SK-N-SH treated with all-trans-retinoic acid at 6 μM for 48 hours (cell line): ENCODE results near the gene DRGX.

Experiments
- ATAC-seq: fragments of 200-7000 bp; cut with Tn5 transposase; 3 replicates; pipeline ENCODE4 v1.9.1; 2020; ENCODE audit warnings: mild to moderate bottlenecking, moderate library complexity
- ARNTL ChIP-seq: fragments of 450-650 bp; formaldehyde crosslinking; IDR thresholded peaks from 2 replicates; pipeline ENCODE4 v1.5.0; 2020; ENCODE audit warnings: low read depth, mild to moderate bottlenecking, moderate library complexity, borderline replicate concordance
- BACH2 ChIP-seq: fragments of 250-450 bp; sonication (Bioruptor Pico); IDR thresholded peaks from 2 replicates; pipeline ENCODE4 v1.9.0; 2021; ENCODE audit warnings: mild to moderate bottlenecking, borderline replicate concordance
- CREB5 ChIP-seq: fragments of 250-450 bp; sonication (Bioruptor Pico); IDR thresholded peaks from 2 replicates; pipeline ENCODE4 v1.5.1; 2020; ENCODE audit warnings: low read depth, mild to moderate bottlenecking, moderate library complexity
- CSDC2 ChIP-seq: fragments of 250-450 bp; sonication (Bioruptor Pico); IDR thresholded peaks from 2 replicates; pipeline ENCODE4 v1.5.0; 2020; ENCODE audit warnings: mild to moderate bottlenecking, moderate library complexity
- ESRRG ChIP-seq: fragments of 250-450 bp; sonication (Bioruptor Pico); IDR thresholded peaks from 2 replicates; pipeline ENCODE4 v1.6.1; 2021; ENCODE audit warnings: mild to moderate bottlenecking
- ISL1 ChIP-seq: fragments of 250-450 bp; sonication (Bioruptor Pico); IDR thresholded peaks from 2 replicates; pipeline ENCODE4 v2.1.2; 2022; ENCODE audit warnings: mild to moderate bottlenecking, moderate library complexity
- OSR1 ChIP-seq: fragments of 250-450 bp; sonication (Bioruptor Pico); IDR thresholded peaks from 2 replicates; pipeline ENCODE4 v1.8.0; 2022; ENCODE audit warnings: moderate library complexity, mild to moderate bottlenecking, inconsistent platforms
- PPARA ChIP-seq: fragments of 250-450 bp; sonication (Bioruptor Pico); IDR thresholded peaks from 2 replicates; pipeline ENCODE4 v1.5.0; 2020; ENCODE audit warnings: mild to moderate bottlenecking, borderline replicate concordance
- RARB ChIP-seq: fragments of 250-450 bp; sonication (Bioruptor Pico); IDR thresholded peaks from 2 replicates; pipeline ENCODE4 v1.8.0; 2021; ENCODE audit warnings: mild to moderate bottlenecking, moderate library complexity
- SNAI2 ChIP-seq: fragments of 250-450 bp; sonication (Bioruptor Pico); IDR thresholded peaks from 2 replicates; pipeline ENCODE4 v1.5.0; 2020; ENCODE audit warnings: mild to moderate bottlenecking, moderate library complexity
- TCF4 ChIP-seq: fragments of 250-450 bp; sonication (Bioruptor Pico); IDR thresholded peaks from 2 replicates; pipeline ENCODE4 v1.8.0; 2021; ENCODE audit warnings: mild to moderate bottlenecking, moderate library complexity, borderline replicate concordance
- TOX ChIP-seq: fragments of 250-450 bp; sonication (Bioruptor Pico); IDR thresholded peaks from 2 replicates; pipeline ENCODE4 v1.8.0; 2021; ENCODE audit warnings: mild to moderate bottlenecking, moderate library complexity, borderline replicate concordance
- ZC3H10 ChIP-seq: fragments of 250-450 bp; sonication (Bioruptor Pico); IDR thresholded peaks from 2 replicates; pipeline ENCODE4 v1.5.1; 2021; ENCODE audit warnings: mild to moderate bottlenecking, moderate library complexity
- ZFP3 ChIP-seq: fragments of 250-450 bp; sonication (Bioruptor Pico); IDR thresholded peaks from 2 replicates; pipeline ENCODE4 v1.5.0; 2020; ENCODE audit warnings: mild to moderate bottlenecking, moderate library complexity
- ZFP30 ChIP-seq: fragments of 450-650 bp; formaldehyde crosslinking; IDR thresholded peaks from 2 replicates; pipeline ENCODE4 v1.5.0; 2022; ENCODE audit warnings: mild to moderate bottlenecking, moderate library complexity
- ZNF565 ChIP-seq: fragments of 450-650 bp; formaldehyde crosslinking; conservative IDR thresholded peaks from 2 replicates; pipeline ENCODE4 v1.5.0; 2020; ENCODE audit warnings: low read depth, mild to moderate bottlenecking, moderate library complexity
- ZNF70 ChIP-seq: fragments of 450-650 bp; formaldehyde crosslinking; IDR thresholded peaks from 2 replicates; pipeline ENCODE4 v1.5.0; 2020; ENCODE audit warnings: mild to moderate bottlenecking, moderate library complexity
- TF ChIP-seq, protein P1 (sequence below): fragments of 250-450 bp; sonication (Bioruptor Pico); IDR thresholded peaks from 2 replicates; pipeline ENCODE4 v1.5.0; 2020; ENCODE audit warnings: mild to moderate bottlenecking, moderate library complexity
- TF ChIP-seq, protein P2 (sequence below): fragments of 250-450 bp; sonication (Bioruptor Pico); IDR thresholded peaks from 2 replicates; pipeline ENCODE4 v1.5.1; 2021; ENCODE audit warnings: mild to moderate bottlenecking, moderate library complexity
- TF ChIP-seq, protein P3 (sequence below): fragments of 250-450 bp; sonication (Bioruptor Pico); IDR thresholded peaks from 2 replicates; pipeline ENCODE4 v1.8.0; 2020; ENCODE audit warnings: mild to moderate bottlenecking, moderate library complexity, borderline replicate concordance

Gene DRGX

GRCh38 chr10:49410365-49411074, 14.6 kb upstream of the DRGX start (continued):
- TF ChIP-seq, protein P1, sequence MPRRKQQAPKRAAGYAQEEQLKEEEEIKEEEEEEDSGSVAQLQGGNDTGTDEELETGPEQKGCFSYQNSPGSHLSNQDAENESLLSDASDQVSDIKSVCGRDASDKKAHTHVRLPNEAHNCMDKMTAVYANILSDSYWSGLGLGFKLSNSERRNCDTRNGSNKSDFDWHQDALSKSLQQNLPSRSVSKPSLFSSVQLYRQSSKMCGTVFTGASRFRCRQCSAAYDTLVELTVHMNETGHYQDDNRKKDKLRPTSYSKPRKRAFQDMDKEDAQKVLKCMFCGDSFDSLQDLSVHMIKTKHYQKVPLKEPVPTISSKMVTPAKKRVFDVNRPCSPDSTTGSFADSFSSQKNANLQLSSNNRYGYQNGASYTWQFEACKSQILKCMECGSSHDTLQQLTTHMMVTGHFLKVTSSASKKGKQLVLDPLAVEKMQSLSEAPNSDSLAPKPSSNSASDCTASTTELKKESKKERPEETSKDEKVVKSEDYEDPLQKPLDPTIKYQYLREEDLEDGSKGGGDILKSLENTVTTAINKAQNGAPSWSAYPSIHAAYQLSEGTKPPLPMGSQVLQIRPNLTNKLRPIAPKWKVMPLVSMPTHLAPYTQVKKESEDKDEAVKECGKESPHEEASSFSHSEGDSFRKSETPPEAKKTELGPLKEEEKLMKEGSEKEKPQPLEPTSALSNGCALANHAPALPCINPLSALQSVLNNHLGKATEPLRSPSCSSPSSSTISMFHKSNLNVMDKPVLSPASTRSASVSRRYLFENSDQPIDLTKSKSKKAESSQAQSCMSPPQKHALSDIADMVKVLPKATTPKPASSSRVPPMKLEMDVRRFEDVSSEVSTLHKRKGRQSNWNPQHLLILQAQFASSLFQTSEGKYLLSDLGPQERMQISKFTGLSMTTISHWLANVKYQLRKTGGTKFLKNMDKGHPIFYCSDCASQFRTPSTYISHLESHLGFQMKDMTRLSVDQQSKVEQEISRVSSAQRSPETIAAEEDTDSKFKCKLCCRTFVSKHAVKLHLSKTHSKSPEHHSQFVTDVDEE (CRISPR knock-in tag): no peak
- no peak for TF ChIP-seq ISL1
- TF ChIP-seq CREB5 (CRISPR knock-in tag): no peak
- TF ChIP-seq ZC3H10: no peak
- TF ChIP-seq CSDC2 (CRISPR knock-in tag): no peak

GRCh38 chr10:49409755-49410154, 13.9 kb upstream of the DRGX start:
- TF ChIP-seq, protein P2, sequence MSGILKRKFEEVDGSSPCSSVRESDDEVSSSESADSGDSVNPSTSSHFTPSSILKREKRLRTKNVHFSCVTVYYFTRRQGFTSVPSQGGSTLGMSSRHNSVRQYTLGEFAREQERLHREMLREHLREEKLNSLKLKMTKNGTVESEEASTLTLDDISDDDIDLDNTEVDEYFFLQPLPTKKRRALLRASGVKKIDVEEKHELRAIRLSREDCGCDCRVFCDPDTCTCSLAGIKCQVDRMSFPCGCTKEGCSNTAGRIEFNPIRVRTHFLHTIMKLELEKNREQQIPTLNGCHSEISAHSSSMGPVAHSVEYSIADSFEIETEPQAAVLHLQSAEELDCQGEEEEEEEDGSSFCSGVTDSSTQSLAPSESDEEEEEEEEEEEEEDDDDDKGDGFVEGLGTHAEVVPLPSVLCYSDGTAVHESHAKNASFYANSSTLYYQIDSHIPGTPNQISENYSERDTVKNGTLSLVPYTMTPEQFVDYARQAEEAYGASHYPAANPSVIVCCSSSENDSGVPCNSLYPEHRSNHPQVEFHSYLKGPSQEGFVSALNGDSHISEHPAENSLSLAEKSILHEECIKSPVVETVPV (CRISPR knock-in tag): no peak
- no peak for TF ChIP-seq ZFP30 (CRISPR knock-in tag)
- no peak for TF ChIP-seq PPARA
- TF ChIP-seq CREB5 (CRISPR knock-in tag): no peak
- no peak for TF ChIP-seq ESRRG (CRISPR knock-in tag)
- TF ChIP-seq BACH2 (CRISPR knock-in tag): no peak
- no peak for TF ChIP-seq CSDC2 (CRISPR knock-in tag)
- no peak for TF ChIP-seq SNAI2 (CRISPR knock-in tag)
- TF ChIP-seq ZFP3 (CRISPR knock-in tag): no peak
- TF ChIP-seq, protein P3, sequence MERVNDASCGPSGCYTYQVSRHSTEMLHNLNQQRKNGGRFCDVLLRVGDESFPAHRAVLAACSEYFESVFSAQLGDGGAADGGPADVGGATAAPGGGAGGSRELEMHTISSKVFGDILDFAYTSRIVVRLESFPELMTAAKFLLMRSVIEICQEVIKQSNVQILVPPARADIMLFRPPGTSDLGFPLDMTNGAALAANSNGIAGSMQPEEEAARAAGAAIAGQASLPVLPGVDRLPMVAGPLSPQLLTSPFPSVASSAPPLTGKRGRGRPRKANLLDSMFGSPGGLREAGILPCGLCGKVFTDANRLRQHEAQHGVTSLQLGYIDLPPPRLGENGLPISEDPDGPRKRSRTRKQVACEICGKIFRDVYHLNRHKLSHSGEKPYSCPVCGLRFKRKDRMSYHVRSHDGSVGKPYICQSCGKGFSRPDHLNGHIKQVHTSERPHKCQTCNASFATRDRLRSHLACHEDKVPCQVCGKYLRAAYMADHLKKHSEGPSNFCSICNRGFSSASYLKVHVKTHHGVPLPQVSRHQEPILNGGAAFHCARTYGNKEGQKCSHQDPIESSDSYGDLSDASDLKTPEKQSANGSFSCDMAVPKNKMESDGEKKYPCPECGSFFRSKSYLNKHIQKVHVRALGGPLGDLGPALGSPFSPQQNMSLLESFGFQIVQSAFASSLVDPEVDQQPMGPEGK (CRISPR knock-in tag): no peak
- no peak for TF ChIP-seq OSR1 (CRISPR knock-in tag)
- no peak for TF ChIP-seq ARNTL
- no peak for TF ChIP-seq ZNF70
- no peak for TF ChIP-seq ZNF565
- ATAC-seq: no peak

DNA sequence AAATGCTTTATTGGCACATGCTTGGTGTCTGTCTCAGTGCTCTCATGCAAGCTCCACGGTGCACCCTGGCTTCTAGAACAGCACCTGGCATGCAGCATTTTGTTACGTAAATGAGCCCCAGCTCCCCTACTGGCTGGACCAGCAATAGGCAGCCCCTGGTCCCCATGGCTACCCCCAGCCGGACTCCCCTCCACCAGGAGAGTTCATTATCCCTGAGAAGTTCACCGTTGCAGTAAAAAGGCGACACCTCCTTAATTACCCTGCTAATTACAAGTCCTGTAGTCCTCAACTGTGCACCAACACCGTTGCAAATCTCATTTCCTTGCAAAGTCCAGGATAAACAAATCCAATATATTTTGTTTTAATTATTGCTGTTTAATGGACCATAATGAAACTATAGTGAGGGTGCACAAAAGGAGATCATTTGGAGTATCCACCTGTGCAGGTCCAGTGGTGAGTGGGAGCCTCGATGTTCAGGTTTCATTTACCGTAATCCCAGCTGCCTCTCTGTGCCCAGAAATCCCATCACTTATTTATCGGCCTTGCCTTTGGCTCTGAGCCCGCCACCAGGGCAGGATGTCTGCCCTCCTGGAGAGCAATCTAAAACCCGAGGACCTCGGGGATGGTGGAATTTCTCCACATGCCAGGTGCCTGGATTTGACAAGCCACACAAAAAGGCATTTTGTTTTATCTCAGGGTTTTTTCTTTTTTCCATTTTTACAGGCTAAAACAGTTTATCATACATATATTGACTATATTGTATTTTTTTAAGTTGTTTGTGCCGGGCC, 12.8 kb upstream of the DRGX start:
- ATAC-seq: peak; percentile 45; the same call in 2 of the 3 replicates
- no peak for TF ChIP-seq TCF4 (CRISPR knock-in tag)
- no peak for TF ChIP-seq BACH2 (CRISPR knock-in tag)
- no peak for TF ChIP-seq ZFP30 (CRISPR knock-in tag)
- TF ChIP-seq CREB5 (CRISPR knock-in tag): no peak
- TF ChIP-seq SNAI2 (CRISPR knock-in tag): no peak
- TF ChIP-seq TOX (CRISPR knock-in tag): no peak
- TF ChIP-seq RARB (CRISPR knock-in tag): no peak
- no peak for TF ChIP-seq ZNF565
